Measurements from ENCODE around the gene CRIP2.

DNA sequence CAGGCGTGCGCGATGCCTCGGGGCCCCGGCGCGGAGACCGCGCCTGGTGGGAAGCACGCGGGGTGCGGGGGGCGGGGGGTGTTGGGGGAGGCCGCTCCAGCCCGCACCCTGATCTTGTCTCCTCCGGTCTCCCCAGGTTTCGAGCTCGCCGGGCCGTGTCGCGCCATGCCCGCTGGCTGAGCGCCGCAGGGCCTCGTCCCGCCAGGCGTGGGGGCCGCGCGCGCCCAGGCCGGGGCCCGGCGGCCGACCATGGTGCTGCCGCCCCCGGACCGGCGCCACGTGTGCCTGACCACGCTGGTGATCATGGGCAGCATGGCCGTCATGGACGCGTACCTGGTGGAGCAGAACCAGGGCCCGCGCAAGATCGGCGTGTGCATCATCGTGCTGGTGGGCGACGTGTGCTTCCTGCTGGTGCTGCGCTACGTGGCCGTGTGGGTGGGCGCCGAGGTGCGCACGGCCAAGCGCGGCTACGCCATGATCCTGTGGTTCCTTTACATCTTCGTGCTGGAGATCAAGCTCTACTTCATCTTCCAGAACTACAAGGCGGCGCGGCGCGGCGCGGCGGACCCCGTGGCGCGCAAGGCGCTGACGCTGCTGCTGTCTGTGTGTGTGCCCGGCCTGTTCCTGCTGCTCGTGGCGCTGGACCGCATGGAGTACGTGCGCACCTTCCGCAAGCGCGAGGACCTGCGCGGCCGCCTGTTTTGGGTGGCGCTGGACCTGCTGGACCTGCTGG is 54.1 kb downstream of the CRIP2 start:
- TF ChIP-seq, protein P1, sequence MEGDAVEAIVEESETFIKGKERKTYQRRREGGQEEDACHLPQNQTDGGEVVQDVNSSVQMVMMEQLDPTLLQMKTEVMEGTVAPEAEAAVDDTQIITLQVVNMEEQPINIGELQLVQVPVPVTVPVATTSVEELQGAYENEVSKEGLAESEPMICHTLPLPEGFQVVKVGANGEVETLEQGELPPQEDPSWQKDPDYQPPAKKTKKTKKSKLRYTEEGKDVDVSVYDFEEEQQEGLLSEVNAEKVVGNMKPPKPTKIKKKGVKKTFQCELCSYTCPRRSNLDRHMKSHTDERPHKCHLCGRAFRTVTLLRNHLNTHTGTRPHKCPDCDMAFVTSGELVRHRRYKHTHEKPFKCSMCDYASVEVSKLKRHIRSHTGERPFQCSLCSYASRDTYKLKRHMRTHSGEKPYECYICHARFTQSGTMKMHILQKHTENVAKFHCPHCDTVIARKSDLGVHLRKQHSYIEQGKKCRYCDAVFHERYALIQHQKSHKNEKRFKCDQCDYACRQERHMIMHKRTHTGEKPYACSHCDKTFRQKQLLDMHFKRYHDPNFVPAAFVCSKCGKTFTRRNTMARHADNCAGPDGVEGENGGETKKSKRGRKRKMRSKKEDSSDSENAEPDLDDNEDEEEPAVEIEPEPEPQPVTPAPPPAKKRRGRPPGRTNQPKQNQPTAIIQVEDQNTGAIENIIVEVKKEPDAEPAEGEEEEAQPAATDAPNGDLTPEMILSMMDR (IDR thresholded peaks at IDR 0.05) = no peak
- no peak for TF ChIP-seq POLR2A (IDR thresholded peaks at IDR 0.05)
